GM23338 (cell line): ENCODE measurements around the gene EIF4G3. TPM values are rescaled to one million over a fixed set of nuclear protein-coding genes. Genes with fewer than 3 reads are reported as not detected.

Experiments used
- ATAC-seq: fragments of 200-7000 bp; cut with Tn5 transposase; 3 replicates; pipeline ENCODE4 v1.9.1; 2020
- DNase-seq: peaks from one replicate; pipeline ENCODE4 v3.0.0-alpha.2; 2015; ENCODE audit warnings: low spot score
- H2AFZ ChIP-seq: fragments of 200-600 bp; sonication (generic); 2 replicates; pipeline ENCODE4 v1.8.0; 2016; ENCODE audit warnings: antibody characterized with exemption, mild to moderate bottlenecking, moderate library complexity
- H3F3A ChIP-seq: fragments of 200-600 bp; sonication (generic); replicated peaks from 2 replicates; pipeline ENCODE4 v1.8.0; 2017; ENCODE audit warnings: antibody characterized with exemption, mixed run types, low read depth
- H3K27ac ChIP-seq: fragments of 200-600 bp; sonication (generic); 2 replicates; pipeline ENCODE4 v1.6.1; 2016; ENCODE audit warnings: low read depth
- H3K27me3 ChIP-seq: fragments of 200-600 bp; sonication (generic); 2 replicates; pipeline ENCODE4 v1.8.0; 2016; ENCODE audit warnings: mild to moderate bottlenecking, mixed run types, moderate library complexity; ENCODE audit not compliant: insufficient read depth
- H3K36me3 ChIP-seq: fragments of 200-600 bp; sonication (generic); 2 replicates; pipeline ENCODE4 v1.8.0; 2016; ENCODE audit warnings: mild to moderate bottlenecking; ENCODE audit not compliant: insufficient read depth
- H3K4me1 ChIP-seq: fragments of 200-600 bp; sonication (generic); 2 replicates; pipeline ENCODE4 v1.8.0; 2016; ENCODE audit warnings: mild to moderate bottlenecking, moderate library complexity; ENCODE audit not compliant: insufficient read depth
- H3K4me2 ChIP-seq: fragments of 200-600 bp; sonication (generic); 2 replicates; pipeline ENCODE4 v1.7.1; 2017; ENCODE audit warnings: mixed run types
- H3K4me3 ChIP-seq: fragments of 200-600 bp; sonication (generic); 2 replicates; pipeline ENCODE4 v1.6.1; 2016; ENCODE audit warnings: mixed run types
- H3K79me2 ChIP-seq: fragments of 200-600 bp; sonication (generic); replicated peaks from 2 replicates; pipeline ENCODE4 v1.8.0; 2017; ENCODE audit warnings: mild to moderate bottlenecking; ENCODE audit not compliant: insufficient read depth
- H3K9me2 ChIP-seq: fragments of 200-600 bp; sonication (generic); 2 replicates; pipeline ENCODE4 v1.8.0; 2017; ENCODE audit not compliant: insufficient read depth
- H4K20me1 ChIP-seq: fragments of 200-600 bp; sonication (generic); replicated peaks from 2 replicates; pipeline ENCODE4 v1.8.0; 2017; ENCODE audit warnings: mild to moderate bottlenecking; ENCODE audit not compliant: insufficient read depth
- H3K27ac Mint-ChIP-seq: 2 replicates; pipeline ENCODE4 v1.8.0; 2020; ENCODE audit warnings: inconsistent platforms, mild to moderate bottlenecking, moderate library complexity, mixed read lengths
- H3K27me3 Mint-ChIP-seq: 3 replicates; pipeline ENCODE4 v1.8.0; 2022; ENCODE audit warnings: low read depth, mild to moderate bottlenecking, moderate library complexity, mixed read lengths, inconsistent platforms; ENCODE audit not compliant: insufficient read depth, poor library complexity
- H3K36me3 Mint-ChIP-seq: 3 replicates; pipeline ENCODE4 v1.8.0; 2021; ENCODE audit warnings: low read depth, mild to moderate bottlenecking, inconsistent platforms, moderate library complexity, mixed read lengths
- H3K4me1 Mint-ChIP-seq: 3 replicates; pipeline ENCODE4 v1.8.0; 2020; ENCODE audit warnings: mild to moderate bottlenecking, inconsistent platforms, mixed read lengths
- H3K4me3 Mint-ChIP-seq: 3 replicates; pipeline ENCODE4 v1.8.0; 2021; ENCODE audit warnings: moderate library complexity, mild to moderate bottlenecking, inconsistent platforms, mixed read lengths
- H3K9me3 Mint-ChIP-seq: 3 replicates; pipeline ENCODE4 v1.8.0; 2020; ENCODE audit warnings: moderate library complexity, mild to moderate bottlenecking, inconsistent platforms, mixed read lengths
- CREB1 ChIP-seq: fragments of 250-450 bp; sonication (Bioruptor Pico); IDR thresholded peaks from 2 replicates; pipeline ENCODE4 v1.5.0; 2020; ENCODE audit warnings: low read depth, mild to moderate bottlenecking, moderate library complexity
- EZH2 ChIP-seq: fragments of 200-600 bp; sonication (generic); IDR thresholded peaks from one replicate; pipeline ENCODE4 v1.8.0; 2017; ENCODE audit warnings: antibody characterized with exemption, mild to moderate bottlenecking, low read depth; ENCODE audit not compliant: unreplicated experiment
- EZH2phosphoT487 ChIP-seq: fragments of 200-600 bp; sonication (generic); IDR thresholded peaks from one replicate; pipeline ENCODE4 v1.8.1; 2018; ENCODE audit warnings: antibody characterized with exemption; ENCODE audit not compliant: unreplicated experiment
- JUNB ChIP-seq: IDR thresholded peaks from one replicate; pipeline ENCODE4 v1.6.1; 2016; ENCODE audit warnings: antibody characterized with exemption; ENCODE audit not compliant: unreplicated experiment
- NANOG ChIP-seq: IDR thresholded peaks from 2 replicates; pipeline ENCODE4 v1.6.1; 2016; ENCODE audit warnings: antibody characterized with exemption, borderline replicate concordance
- POLR2AphosphoS5 ChIP-seq: IDR thresholded peaks from 2 replicates; pipeline ENCODE4 v1.6.1; 2016; ENCODE audit warnings: antibody characterized with exemption, low read depth
- STAT1 ChIP-seq: IDR thresholded peaks from one replicate; pipeline ENCODE4 v1.6.1; 2016; ENCODE audit warnings: antibody characterized with exemption; ENCODE audit not compliant: unreplicated experiment
- ZNF114 ChIP-seq: fragments of 250-450 bp; sonication (Bioruptor Pico); IDR thresholded peaks from 2 replicates; pipeline ENCODE4 v1.5.0; 2020; ENCODE audit warnings: mild to moderate bottlenecking, moderate library complexity
- ZNF331 ChIP-seq: fragments of 250-450 bp; sonication (Bioruptor Pico); IDR thresholded peaks from 2 replicates; pipeline ENCODE4 v1.5.0; 2020; ENCODE audit warnings: low read depth, mild to moderate bottlenecking, moderate library complexity
- polyA plus RNA-seq: library from polyadenylated mRNA; unstranded; fragments of >200 nt; fragmentation: Nextera tagmentation; extraction: Ambion mirVana; gene quantifications from 2 replicates; pipeline ENCODE4 v1.2.1, GENCODE V29; 2016
- total RNA-seq: library from RNA; depleted of rRNA; stranded (reverse); fragments of >200 nt; shearing (Covaris generic); gene quantifications from 2 replicates; pipeline ENCODE4 v1.2.3, GENCODE V29; 2014
- TF ChIP-seq, protein P1 (sequence below): IDR thresholded peaks from 2 replicates; pipeline ENCODE4 v1.6.1; 2016; ENCODE audit warnings: antibody characterized with exemption
- TF ChIP-seq, protein P2 (sequence below), 2 experiments: fragments of 200-600 bp in 1 of 2; sonication (generic) in 1 of 2; conservative IDR thresholded peaks; 2 replicates each; pipeline versions ENCODE4 v1.5.1 to v1.6.1; 2016 to 2017; ENCODE audit warnings: antibody characterized with exemption in 2 of 2, low read depth in 2 of 2, mild to moderate bottlenecking in 2 of 2, moderate library complexity in 1 of 2
- TF ChIP-seq, protein P3 (sequence below): fragments of 250-450 bp; sonication (Bioruptor Pico); IDR thresholded peaks from 2 replicates; pipeline ENCODE4 v1.5.0; 2020; ENCODE audit warnings: mild to moderate bottlenecking, moderate library complexity
- TF ChIP-seq, protein P4 (sequence below): IDR thresholded peaks from one replicate; pipeline ENCODE4 v1.6.1; 2018; ENCODE audit warnings: antibody characterized with exemption; ENCODE audit not compliant: unreplicated experiment

EIF4G3 gene
- total and polyA plus RNA-seq, 2 experiments from 2014 or later = 37.9 to 68.1 TPM

DNA sequence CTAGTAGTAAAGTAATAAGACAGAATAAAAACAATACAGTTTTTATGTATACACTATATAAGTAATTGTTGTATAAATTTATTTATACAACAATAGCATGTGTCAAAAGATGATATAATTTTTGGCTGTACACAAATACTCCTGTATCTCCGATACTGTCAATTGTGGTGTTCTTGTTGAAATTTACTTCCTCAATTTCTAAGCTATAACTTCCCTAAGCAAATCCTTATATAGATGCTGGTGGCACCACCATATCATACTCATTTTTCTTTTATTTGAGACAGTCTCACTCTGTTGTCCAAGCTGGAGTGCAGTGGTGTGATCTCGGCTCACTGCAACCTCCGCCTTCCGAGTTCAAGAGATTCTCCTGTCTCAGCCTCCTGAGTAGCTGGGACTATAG is 248.6 kb downstream of the EIF4G3 start (continued):
- TF ChIP-seq, protein P1, sequence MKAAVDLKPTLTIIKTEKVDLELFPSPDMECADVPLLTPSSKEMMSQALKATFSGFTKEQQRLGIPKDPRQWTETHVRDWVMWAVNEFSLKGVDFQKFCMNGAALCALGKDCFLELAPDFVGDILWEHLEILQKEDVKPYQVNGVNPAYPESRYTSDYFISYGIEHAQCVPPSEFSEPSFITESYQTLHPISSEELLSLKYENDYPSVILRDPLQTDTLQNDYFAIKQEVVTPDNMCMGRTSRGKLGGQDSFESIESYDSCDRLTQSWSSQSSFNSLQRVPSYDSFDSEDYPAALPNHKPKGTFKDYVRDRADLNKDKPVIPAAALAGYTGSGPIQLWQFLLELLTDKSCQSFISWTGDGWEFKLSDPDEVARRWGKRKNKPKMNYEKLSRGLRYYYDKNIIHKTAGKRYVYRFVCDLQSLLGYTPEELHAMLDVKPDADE = no peak
- TF ChIP-seq NANOG (no peak), EZH2 (no peak), STAT1 (no peak)

DNA sequence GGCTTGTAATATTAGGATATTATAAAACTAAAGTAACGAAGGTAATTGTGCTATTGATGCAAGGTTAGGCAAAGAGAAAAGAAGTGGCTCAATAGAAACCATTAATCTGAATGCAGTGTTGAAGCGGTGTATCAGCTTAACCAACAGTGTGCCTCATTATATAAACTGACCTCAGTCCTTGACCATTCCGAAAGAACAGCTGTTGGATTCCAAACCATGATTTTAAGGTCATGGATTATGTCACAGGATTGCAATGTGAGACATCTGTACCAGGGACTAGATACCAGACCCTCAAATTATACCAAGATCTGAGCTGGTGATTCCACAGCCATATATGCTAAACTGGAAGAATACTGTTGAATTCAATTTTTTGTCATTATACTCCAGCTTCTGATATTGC is 255.4 kb downstream of the EIF4G3 start:
- no peaks in the 10 kb centered on the region for H3K9me2 ChIP-seq
- no peaks in the 10 kb centered on the region for H3K4me1 ChIP-seq
- DNase-seq (no peak), ATAC-seq (no peak)
- no peak overlapping the region for H2AFZ ChIP-seq
- no peaks in the 10 kb centered on the region; the same call in 1 of the 2 replicates for H4K20me1 ChIP-seq
- Mint-ChIP-seq H3K27ac (no peak overlapping the region), H3K36me3 (no peaks in the 10 kb centered on the region; the same call in 2 of the 3 replicates), H3K4me1 (no peaks in the 10 kb centered on the region), H3K4me3 (no peak overlapping the region), H3K27me3 (peaks cover 4% of the 10 kb centered on the region), H3K9me3 (no peaks in the 10 kb centered on the region)
- H3K27me3 ChIP-seq = no peaks in the 10 kb centered on the region
- no peak overlapping the region for H3K4me2 ChIP-seq
- no peaks in the 10 kb centered on the region for H3K79me2 ChIP-seq
- no peaks in the 10 kb centered on the region for H3K36me3 ChIP-seq
- no peak overlapping the region for H3K27ac ChIP-seq
- H3K4me3 ChIP-seq = no peak overlapping the region
- H3F3A ChIP-seq = no peaks in the 10 kb centered on the region
- TF ChIP-seq NANOG (no peak), EZH2phosphoT487 (no peak), EZH2 (no peak), ZNF331 (CRISPR knock-in tag) (no peak), POLR2AphosphoS5 (no peak), ZNF114 (CRISPR knock-in tag) (no peak), JUNB (no peak), CREB1 (no peak)
- TF ChIP-seq, protein P2, sequence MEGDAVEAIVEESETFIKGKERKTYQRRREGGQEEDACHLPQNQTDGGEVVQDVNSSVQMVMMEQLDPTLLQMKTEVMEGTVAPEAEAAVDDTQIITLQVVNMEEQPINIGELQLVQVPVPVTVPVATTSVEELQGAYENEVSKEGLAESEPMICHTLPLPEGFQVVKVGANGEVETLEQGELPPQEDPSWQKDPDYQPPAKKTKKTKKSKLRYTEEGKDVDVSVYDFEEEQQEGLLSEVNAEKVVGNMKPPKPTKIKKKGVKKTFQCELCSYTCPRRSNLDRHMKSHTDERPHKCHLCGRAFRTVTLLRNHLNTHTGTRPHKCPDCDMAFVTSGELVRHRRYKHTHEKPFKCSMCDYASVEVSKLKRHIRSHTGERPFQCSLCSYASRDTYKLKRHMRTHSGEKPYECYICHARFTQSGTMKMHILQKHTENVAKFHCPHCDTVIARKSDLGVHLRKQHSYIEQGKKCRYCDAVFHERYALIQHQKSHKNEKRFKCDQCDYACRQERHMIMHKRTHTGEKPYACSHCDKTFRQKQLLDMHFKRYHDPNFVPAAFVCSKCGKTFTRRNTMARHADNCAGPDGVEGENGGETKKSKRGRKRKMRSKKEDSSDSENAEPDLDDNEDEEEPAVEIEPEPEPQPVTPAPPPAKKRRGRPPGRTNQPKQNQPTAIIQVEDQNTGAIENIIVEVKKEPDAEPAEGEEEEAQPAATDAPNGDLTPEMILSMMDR (conservative IDR thresholded peaks at IDR 0.05; ENCODE audit: low read depth in 2 of 2) = no peak
- TF ChIP-seq, protein P3, sequence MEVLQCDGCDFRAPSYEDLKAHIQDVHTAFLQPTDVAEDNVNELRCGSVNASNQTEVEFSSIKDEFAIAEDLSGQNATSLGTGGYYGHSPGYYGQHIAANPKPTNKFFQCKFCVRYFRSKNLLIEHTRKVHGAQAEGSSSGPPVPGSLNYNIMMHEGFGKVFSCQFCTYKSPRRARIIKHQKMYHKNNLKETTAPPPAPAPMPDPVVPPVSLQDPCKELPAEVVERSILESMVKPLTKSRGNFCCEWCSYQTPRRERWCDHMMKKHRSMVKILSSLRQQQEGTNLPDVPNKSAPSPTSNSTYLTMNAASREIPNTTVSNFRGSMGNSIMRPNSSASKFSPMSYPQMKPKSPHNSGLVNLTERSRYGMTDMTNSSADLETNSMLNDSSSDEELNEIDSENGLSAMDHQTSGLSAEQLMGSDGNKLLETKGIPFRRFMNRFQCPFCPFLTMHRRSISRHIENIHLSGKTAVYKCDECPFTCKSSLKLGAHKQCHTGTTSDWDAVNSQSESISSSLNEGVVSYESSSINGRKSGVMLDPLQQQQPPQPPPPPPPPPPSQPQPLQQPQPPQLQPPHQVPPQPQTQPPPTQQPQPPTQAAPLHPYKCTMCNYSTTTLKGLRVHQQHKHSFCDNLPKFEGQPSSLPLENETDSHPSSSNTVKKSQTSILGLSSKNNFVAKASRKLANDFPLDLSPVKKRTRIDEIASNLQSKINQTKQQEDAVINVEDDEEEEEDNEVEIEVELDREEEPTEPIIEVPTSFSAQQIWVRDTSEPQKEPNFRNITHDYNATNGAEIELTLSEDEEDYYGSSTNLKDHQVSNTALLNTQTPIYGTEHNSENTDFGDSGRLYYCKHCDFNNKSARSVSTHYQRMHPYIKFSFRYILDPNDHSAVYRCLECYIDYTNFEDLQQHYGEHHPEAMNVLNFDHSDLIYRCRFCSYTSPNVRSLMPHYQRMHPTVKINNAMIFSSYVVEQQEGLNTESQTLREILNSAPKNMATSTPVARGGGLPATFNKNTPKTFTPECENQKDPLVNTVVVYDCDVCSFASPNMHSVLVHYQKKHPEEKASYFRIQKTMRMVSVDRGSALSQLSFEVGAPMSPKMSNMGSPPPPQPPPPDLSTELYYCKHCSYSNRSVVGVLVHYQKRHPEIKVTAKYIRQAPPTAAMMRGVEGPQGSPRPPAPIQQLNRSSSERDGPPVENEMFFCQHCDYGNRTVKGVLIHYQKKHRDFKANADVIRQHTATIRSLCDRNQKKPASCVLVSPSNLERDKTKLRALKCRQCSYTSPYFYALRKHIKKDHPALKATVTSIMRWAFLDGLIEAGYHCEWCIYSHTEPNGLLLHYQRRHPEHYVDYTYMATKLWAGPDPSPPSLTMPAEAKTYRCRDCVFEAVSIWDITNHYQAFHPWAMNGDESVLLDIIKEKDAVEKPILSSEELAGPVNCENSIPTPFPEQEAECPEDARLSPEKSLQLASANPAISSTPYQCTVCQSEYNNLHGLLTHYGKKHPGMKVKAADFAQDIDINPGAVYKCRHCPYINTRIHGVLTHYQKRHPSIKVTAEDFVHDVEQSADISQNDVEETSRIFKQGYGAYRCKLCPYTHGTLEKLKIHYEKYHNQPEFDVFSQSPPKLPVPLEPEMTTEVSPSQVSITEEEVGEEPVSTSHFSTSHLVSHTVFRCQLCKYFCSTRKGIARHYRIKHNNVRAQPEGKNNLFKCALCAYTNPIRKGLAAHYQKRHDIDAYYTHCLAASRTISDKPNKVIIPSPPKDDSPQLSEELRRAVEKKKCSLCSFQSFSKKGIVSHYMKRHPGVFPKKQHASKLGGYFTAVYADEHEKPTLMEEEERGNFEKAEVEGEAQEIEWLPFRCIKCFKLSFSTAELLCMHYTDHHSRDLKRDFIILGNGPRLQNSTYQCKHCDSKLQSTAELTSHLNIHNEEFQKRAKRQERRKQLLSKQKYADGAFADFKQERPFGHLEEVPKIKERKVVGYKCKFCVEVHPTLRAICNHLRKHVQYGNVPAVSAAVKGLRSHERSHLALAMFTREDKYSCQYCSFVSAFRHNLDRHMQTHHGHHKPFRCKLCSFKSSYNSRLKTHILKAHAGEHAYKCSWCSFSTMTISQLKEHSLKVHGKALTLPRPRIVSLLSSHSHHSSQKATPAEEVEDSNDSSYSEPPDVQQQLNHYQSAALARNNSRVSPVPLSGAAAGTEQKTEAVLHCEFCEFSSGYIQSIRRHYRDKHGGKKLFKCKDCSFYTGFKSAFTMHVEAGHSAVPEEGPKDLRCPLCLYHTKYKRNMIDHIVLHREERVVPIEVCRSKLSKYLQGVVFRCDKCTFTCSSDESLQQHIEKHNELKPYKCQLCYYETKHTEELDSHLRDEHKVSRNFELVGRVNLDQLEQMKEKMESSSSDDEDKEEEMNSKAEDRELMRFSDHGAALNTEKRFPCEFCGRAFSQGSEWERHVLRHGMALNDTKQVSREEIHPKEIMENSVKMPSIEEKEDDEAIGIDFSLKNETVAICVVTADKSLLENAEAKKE = no peak
- TF ChIP-seq, protein P4, sequence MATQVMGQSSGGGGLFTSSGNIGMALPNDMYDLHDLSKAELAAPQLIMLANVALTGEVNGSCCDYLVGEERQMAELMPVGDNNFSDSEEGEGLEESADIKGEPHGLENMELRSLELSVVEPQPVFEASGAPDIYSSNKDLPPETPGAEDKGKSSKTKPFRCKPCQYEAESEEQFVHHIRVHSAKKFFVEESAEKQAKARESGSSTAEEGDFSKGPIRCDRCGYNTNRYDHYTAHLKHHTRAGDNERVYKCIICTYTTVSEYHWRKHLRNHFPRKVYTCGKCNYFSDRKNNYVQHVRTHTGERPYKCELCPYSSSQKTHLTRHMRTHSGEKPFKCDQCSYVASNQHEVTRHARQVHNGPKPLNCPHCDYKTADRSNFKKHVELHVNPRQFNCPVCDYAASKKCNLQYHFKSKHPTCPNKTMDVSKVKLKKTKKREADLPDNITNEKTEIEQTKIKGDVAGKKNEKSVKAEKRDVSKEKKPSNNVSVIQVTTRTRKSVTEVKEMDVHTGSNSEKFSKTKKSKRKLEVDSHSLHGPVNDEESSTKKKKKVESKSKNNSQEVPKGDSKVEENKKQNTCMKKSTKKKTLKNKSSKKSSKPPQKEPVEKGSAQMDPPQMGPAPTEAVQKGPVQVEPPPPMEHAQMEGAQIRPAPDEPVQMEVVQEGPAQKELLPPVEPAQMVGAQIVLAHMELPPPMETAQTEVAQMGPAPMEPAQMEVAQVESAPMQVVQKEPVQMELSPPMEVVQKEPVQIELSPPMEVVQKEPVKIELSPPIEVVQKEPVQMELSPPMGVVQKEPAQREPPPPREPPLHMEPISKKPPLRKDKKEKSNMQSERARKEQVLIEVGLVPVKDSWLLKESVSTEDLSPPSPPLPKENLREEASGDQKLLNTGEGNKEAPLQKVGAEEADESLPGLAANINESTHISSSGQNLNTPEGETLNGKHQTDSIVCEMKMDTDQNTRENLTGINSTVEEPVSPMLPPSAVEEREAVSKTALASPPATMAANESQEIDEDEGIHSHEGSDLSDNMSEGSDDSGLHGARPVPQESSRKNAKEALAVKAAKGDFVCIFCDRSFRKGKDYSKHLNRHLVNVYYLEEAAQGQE = no peak
